A673 (cell line): ENCODE results near the gene COPS7A. TPM values are rescaled to one million over a fixed set of nuclear protein-coding genes. Genes with fewer than 3 reads are reported as not detected.

Source experiments
- BruUV-seq: library from RNA; stranded (reverse); fragments of 400-500 nt; replicated peaks from 2 replicates; lab custom pipeline; 2021; lab: Mats Ljungman, UMichigan
- CTCF ChIA-PET: fragments of 300-600 bp; sonication (Branson Sonifier 250); formaldehyde crosslinking; loops from one replicate; lab custom pipeline; 2022; ENCODE audit warnings: antibody characterized with exemption; lab: Charles Lee
- POLR2A ChIA-PET: fragments of 300-600 bp; sonication (Branson Sonifier 250); formaldehyde crosslinking; loops from one replicate; lab custom pipeline; 2022; ENCODE audit warnings: antibody characterized with exemption; ENCODE audit not compliant: low non-redundant PET; lab: Charles Lee
- DNase-seq: peaks from one replicate; pipeline ENCODE4 v3.0.0-alpha.2; 2015; ENCODE audit warnings: low spot score
- H3K27ac ChIP-seq: fragments of 200-600 bp; sonication (generic); 2 replicates; pipeline ENCODE4 v1.5.1; 2016; ENCODE audit warnings: mixed run types, low read depth, mild to moderate bottlenecking, mixed read lengths, antibody characterized with exemption, low read length; ENCODE audit not compliant: poor library complexity, severe bottlenecking
- H3K27me3 ChIP-seq: fragments of 200-600 bp; sonication (generic); replicated peaks from 2 replicates; pipeline ENCODE4 v1.6.1; 2017; ENCODE audit warnings: mixed run types, low read depth, mild to moderate bottlenecking, mixed read lengths, antibody characterized with exemption, low read length; ENCODE audit not compliant: insufficient read depth, poor library complexity
- H3K36me3 ChIP-seq: fragments of 200-600 bp; sonication (generic); 2 replicates; pipeline ENCODE4 v1.6.1; 2016; ENCODE audit warnings: mixed run types, mild to moderate bottlenecking, mixed read lengths, antibody characterized with exemption, low read length; ENCODE audit not compliant: insufficient read depth, poor library complexity, severe bottlenecking
- H3K4me1 ChIP-seq: fragments of 200-600 bp; sonication (generic); 2 replicates; pipeline ENCODE4 v1.6.1; 2017; ENCODE audit warnings: mixed run types, mild to moderate bottlenecking, mixed read lengths, antibody characterized with exemption, low read length; ENCODE audit not compliant: insufficient read depth, poor library complexity, severe bottlenecking
- H3K4me3 ChIP-seq: fragments of 200-600 bp; sonication (generic); 2 replicates; pipeline ENCODE4 v1.5.1; 2016; ENCODE audit warnings: low read depth, mixed run types, mild to moderate bottlenecking, mixed read lengths, low read length; ENCODE audit not compliant: poor library complexity, severe bottlenecking
- H3K9me3 ChIP-seq: fragments of 200-600 bp; sonication (generic); 2 replicates; pipeline ENCODE4 v1.6.1; 2016; ENCODE audit warnings: mixed run types, low read depth, mild to moderate bottlenecking, mixed read lengths, antibody characterized with exemption, low read length; ENCODE audit not compliant: poor library complexity, severe bottlenecking
- EZH2 ChIP-seq: fragments of 200-600 bp; sonication (generic); IDR thresholded peaks from 2 replicates; pipeline ENCODE4 v1.6.1; 2017; ENCODE audit warnings: borderline replicate concordance, low read depth, mild to moderate bottlenecking, mixed read lengths, antibody characterized with exemption, low read length; ENCODE audit not compliant: poor library complexity, severe bottlenecking
- intact Hi-C: fragments of 100-400 bp; cut with micrococcal nuclease; formaldehyde crosslinking; loops from one replicate; pipeline ENCODE4 v1.10.0; 2022; ENCODE audit not compliant: unreplicated experiment
- total RNA-seq: library from RNA; stranded (reverse); gene quantifications from 2 replicates; pipeline ENCODE4 v1.2.3, GENCODE V29; 2021
- TF ChIP-seq, protein P1 (sequence below): fragments of 300-800, 200-600 bp; sonication (generic); conservative IDR thresholded peaks from 2 replicates; pipeline ENCODE4 v1.5.1; 2017; ENCODE audit warnings: low read depth, mild to moderate bottlenecking, antibody characterized with exemption, low read length, moderate library complexity, mixed read lengths

COPS7A gene
- total RNA-seq, 1 experiment from 2014 or later: 67.2 TPM

DNA sequence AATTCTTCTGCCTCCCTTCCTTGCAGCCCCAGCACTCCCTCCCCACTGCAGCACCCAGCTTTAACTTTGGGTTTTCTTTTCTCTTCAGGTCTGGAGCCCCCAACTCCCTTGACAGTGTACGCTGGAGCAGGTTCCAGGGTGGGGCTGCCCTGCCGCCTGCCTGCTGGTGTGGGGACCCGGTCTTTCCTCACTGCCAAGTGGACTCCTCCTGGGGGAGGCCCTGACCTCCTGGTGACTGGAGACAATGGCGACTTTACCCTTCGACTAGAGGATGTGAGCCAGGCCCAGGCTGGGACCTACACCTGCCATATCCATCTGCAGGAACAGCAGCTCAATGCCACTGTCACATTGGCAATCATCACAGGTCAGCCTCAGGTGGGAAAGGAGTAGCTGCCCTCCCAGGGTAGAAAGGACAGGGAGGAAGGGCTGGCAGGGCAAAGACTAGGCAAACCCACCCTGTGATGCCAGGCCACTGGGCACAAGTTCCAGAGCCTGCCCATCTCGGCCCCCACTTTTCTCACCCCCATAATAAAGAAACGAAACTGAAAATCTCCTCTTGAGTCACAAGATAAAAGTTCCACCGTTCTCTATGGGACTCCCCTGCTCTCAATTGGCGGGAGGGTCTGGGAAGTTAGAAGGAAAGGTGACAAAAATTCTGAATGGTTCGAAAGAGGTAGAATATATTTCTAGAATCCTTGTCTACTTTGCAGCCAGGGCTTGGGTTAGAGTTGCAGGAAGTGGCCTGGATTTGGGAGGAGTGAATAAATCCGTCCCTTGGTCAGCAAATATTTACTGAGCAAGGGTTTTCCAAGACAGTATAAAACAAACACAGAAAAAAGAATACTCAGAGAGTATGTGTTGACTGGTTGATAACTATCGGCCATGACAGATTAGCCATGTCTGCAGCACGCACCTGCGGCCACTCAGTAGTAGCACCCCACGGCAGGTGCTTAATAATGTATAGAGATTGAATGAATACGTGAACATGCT, 51.6 kb downstream of the COPS7A start:
- Histone ChIP-seq H3K27ac (no peak overlapping the region), H3K4me1 (peaks cover 8% of the 10 kb centered on the region), H3K27me3 (no peaks in the 10 kb centered on the region), H3K9me3 (no peaks in the 10 kb centered on the region), H3K4me3 (no peak overlapping the region), H3K36me3 (peaks cover 37% of the 10 kb centered on the region)
- CTCF ChIA-PET: no interaction called here
- intact Hi-C loops: loop anchor here (5.0 kb wide), 2 partner anchors 38 to 158 kb away; no protein-coding TSS in a partner anchor
- POLR2A ChIA-PET: no interaction called here
- BruUV-seq: TSS peak; percentile 14
- no peak for DNase-seq
- TF ChIP-seq, protein P1, sequence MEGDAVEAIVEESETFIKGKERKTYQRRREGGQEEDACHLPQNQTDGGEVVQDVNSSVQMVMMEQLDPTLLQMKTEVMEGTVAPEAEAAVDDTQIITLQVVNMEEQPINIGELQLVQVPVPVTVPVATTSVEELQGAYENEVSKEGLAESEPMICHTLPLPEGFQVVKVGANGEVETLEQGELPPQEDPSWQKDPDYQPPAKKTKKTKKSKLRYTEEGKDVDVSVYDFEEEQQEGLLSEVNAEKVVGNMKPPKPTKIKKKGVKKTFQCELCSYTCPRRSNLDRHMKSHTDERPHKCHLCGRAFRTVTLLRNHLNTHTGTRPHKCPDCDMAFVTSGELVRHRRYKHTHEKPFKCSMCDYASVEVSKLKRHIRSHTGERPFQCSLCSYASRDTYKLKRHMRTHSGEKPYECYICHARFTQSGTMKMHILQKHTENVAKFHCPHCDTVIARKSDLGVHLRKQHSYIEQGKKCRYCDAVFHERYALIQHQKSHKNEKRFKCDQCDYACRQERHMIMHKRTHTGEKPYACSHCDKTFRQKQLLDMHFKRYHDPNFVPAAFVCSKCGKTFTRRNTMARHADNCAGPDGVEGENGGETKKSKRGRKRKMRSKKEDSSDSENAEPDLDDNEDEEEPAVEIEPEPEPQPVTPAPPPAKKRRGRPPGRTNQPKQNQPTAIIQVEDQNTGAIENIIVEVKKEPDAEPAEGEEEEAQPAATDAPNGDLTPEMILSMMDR: no peak
- TF ChIP-seq EZH2: no peak

DNA sequence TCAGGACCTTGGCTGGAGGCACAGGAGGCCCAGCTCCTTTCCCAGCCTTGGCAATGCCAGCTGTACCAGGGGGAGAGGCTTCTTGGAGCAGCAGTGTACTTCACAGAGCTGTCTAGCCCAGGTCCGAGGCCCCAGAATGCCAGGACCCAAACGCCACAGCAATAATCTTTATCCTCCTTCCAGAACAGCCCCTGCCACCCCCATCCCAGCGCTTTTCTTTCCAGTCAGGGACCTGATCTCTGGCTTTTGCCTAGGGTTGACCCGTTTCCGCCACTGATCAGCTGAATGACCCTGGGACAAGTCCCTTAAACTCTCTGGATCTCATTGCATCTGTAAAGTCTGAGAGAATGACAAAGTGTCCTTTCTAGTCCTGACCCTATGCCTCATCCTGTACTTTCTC, 53.5 kb downstream of the COPS7A start:
- Histone ChIP-seq H3K4me1 (peaks cover 8% of the 10 kb centered on the region), H3K4me3 (no peak overlapping the region), H3K27ac (no peak overlapping the region), H3K36me3 (peaks cover 26% of the 10 kb centered on the region), H3K27me3 (no peaks in the 10 kb centered on the region), H3K9me3 (no peaks in the 10 kb centered on the region)
- intact Hi-C loops: loop anchor here (5.0 kb wide), 2 partner anchors 40 to 160 kb away; no protein-coding TSS in a partner anchor
- ChIA-PET POLR2A (no interaction called here), CTCF (interaction anchor here (1.0 to 1.1 kb wide), 2 partner anchors 10 to 12 kb away, joined by 3 to 4 read pairs; partner anchors contain the start of gene PTMS)
- TF ChIP-seq EZH2: no peak
- TF ChIP-seq, protein P1: no peak
- DNase-seq: no peak
- no TSS peak for BruUV-seq

DNA sequence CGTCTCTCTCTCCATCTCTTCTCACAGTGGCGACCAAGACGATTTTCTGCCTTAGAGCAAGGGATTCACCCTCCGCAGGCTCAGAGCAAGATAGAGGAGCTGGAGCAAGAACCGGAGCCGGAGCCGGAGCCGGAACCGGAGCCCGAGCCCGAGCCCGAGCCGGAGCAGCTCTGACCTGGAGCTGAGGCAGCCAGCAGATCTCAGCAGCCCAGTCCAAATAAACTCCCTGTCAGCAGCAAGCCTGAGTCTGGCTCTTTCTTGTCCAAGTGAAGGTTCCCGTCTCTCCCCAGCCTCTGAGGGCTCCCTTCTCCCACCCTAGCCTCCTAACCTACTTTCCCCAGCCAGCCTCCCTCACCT, 54.3 kb downstream of the COPS7A start:
- ChIA-PET POLR2A (interaction anchor here (0.6 kb wide), 2 partner anchors 12 to 859 kb away, joined by 4 read pairs; partner anchors contain the start of gene PTMS), CTCF (interaction anchor here (1.0 to 1.1 kb wide), 4 partner anchors 11 to 25 kb away, joined by 3 to 12 read pairs (median 5); partner anchors contain the start of genes MLF2 and PTMS)
- TF ChIP-seq, protein P1: no peak
- TF ChIP-seq EZH2: no peak
- peak; percentile 51 for DNase-seq
- no peaks in the 10 kb centered on the region for H3K27me3 ChIP-seq
- H3K9me3 ChIP-seq: no peaks in the 10 kb centered on the region
- no peak overlapping the region for H3K4me3 ChIP-seq
- BruUV-seq: no TSS peak
- H3K36me3 ChIP-seq: peaks cover 26% of the 10 kb centered on the region
- peaks cover 8% of the 10 kb centered on the region for H3K4me1 ChIP-seq
- intact Hi-C loops: loop anchor here (5.0 kb wide), 2 partner anchors 41 to 161 kb away; no protein-coding TSS in a partner anchor
- H3K27ac ChIP-seq: peak overlapping the region; percentile 29
